Peyer's patch (tissue), 4 donors: ENCODE data around the gene PLD5.

Experiments
- POLR2A ChIP-seq, 2 donors: fragments of 450-650 bp; IDR thresholded peaks; one replicate each; pipeline ENCODE4 v1.5.1; 2017; ENCODE audit warnings: antibody characterized with exemption in 2 of 2, mild to moderate bottlenecking in 2 of 2, moderate library complexity in 2 of 2
- TF ChIP-seq, protein P1 (sequence below), 6 experiments: fragments of 450-650 bp in 4 of 6; fragments of 200-600 bp in 2 of 6; sonication (generic) in 1 of 6; IDR thresholded peaks; one replicate each; pipeline ENCODE4 v1.5.1; 2017 to 2019; ENCODE audit warnings: antibody characterized with exemption in 6 of 6, mild to moderate bottlenecking in 3 of 6, moderate library complexity in 1 of 6

DNA sequence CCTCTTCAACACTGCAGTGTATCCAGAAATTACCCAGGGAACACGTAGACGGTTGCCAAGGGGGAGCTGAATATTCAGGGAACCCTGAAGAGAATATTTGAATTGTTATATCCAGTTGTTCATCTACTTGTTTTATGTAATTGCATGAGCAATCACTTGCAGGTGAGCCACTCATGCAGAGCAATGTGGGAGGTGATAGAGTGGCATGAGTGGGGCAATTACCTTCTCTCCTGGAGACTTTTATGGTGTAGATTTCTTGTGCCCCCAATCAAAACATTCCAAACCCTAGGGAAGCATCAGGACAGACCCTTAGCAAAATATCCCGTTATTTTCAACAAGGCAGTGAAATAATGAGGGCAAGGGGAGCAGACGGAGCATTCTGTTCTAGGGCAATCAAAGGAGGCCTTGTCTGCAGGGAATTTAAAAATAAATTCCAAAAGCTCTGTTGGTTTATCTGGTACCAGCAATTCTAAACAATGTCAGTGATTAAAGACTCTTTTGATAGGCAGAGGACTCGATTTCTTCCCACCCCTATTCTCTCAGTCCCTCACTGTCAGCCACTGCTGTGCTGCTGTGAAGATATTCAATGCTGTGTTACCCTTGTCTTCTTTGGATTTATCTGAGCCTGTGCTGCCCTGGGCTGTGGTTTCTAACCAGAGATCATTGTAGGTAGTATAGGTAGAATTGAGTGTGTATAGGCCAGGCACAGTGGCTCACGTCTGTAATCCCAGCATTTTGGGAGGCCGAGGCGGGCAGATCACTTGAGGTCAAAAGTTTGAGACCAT lies 345.4 kb downstream of the PLD5 start:
- TF ChIP-seq, protein P1, sequence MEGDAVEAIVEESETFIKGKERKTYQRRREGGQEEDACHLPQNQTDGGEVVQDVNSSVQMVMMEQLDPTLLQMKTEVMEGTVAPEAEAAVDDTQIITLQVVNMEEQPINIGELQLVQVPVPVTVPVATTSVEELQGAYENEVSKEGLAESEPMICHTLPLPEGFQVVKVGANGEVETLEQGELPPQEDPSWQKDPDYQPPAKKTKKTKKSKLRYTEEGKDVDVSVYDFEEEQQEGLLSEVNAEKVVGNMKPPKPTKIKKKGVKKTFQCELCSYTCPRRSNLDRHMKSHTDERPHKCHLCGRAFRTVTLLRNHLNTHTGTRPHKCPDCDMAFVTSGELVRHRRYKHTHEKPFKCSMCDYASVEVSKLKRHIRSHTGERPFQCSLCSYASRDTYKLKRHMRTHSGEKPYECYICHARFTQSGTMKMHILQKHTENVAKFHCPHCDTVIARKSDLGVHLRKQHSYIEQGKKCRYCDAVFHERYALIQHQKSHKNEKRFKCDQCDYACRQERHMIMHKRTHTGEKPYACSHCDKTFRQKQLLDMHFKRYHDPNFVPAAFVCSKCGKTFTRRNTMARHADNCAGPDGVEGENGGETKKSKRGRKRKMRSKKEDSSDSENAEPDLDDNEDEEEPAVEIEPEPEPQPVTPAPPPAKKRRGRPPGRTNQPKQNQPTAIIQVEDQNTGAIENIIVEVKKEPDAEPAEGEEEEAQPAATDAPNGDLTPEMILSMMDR (IDR thresholded peaks at IDR 0.05), result no peak
- TF ChIP-seq POLR2A (IDR thresholded peaks at IDR 0.05), result no peak
